D341Med (cell line): ENCODE data around the gene HEATR5B.
A peak's percentile ranks its signal among the peaks of the same experiment; 100 is the strongest.

Experiments
- DNase-seq: peaks from one replicate; pipeline ENCODE4 v3.0.0; 2012; ENCODE audit warnings: low spot score

The HEATR5B gene

GRCh38 chr2:37083873-37084794 is at the start of gene HEATR5B, which contains the start of gene GPATCH11:
Gene HEATR5B, minus strand, starts transcription at chr2:37084372. Its CDS starts 958 bp downstream, at chr2:37083414.
Gene GPATCH11, plus strand, starts transcription at chr2:37084518. Its CDS starts 3,864 bp downstream, at chr2:37088382.
- DNase-seq = peak; percentile 98

- DNase-seq = no peak
Measured at GRCh38 chr2:37132914-37133313, 48.7 kb upstream of the HEATR5B start.

DNA sequence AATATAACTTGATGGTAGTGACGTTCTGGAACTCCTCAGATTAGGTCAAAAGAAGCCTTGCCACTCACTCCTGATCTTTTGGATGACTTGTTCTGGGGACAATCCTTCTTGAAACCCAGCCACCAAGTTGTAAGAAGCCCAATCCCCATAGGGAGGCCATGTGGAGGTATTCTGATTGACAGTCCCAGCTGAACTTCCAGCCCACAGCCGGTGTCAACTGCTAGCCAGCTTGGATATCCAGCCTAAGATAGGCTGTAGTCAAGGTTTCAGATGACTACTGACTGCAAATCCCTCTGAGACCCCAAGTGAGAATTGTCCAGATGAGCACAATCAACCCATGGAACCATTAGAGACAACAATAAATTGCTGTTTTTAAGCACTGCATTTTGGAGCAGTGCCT is 41.2 kb upstream of the HEATR5B start:
- DNase-seq = no peak

DNA sequence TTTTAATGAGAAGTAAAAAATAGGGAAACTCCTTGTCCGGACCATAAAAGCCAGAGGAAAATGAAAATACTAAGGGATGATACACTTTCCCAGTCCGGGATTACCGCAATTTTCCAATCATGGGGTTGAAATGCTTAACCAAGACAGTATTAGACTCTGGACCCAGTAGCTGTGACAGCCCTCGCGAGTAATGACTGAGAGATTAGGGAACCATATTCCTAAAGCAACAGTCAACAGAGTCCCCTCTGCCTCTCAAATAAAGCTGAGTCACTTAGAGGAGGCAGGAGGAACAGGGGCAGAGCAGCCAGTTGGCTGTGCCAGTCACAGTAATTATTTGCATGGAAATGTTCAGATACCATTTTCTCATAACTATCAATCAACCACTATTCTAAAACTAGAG is 35.0 kb upstream of the HEATR5B start:
- no peak for DNase-seq

DNA sequence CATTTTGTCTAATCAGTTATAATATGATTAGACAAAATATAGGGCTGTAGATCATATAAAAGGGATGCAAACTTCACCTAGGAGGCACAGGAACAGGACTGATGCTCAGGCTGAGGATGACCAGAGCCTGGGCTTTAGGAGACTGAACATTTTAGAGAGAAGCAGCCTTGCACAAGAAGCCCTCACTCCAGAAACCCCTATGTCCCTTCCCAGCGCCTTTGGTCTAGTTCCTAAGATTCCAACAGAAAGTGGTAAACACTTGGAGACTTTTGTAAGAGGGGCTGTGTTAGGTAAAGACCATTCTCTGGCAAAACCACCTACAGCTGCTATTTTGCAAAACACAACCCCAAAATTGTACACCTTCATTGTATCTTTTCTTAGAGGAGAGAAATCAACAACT is 33.4 kb upstream of the HEATR5B start:
- DNase-seq = no peak

DNA sequence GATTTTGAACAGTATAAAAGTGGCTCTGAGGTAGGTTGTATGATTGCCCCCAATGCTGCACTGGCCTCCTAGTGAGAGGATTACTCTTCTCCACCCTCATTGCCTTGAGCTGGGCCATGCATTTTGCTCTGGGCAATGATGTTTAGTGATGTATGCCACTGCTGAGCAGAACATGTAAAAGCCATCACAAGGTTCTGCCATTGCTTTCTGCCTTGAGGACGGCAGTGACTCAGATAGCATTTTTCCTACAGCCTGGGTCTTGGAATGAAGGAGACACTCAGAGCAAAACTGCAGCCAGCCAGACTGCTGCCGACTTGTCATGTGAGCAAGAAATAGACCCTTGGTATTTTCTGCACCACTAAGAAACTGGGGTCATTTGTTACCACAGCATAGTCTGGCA is 27.8 kb upstream of the HEATR5B start:
- no peak for DNase-seq

DNA sequence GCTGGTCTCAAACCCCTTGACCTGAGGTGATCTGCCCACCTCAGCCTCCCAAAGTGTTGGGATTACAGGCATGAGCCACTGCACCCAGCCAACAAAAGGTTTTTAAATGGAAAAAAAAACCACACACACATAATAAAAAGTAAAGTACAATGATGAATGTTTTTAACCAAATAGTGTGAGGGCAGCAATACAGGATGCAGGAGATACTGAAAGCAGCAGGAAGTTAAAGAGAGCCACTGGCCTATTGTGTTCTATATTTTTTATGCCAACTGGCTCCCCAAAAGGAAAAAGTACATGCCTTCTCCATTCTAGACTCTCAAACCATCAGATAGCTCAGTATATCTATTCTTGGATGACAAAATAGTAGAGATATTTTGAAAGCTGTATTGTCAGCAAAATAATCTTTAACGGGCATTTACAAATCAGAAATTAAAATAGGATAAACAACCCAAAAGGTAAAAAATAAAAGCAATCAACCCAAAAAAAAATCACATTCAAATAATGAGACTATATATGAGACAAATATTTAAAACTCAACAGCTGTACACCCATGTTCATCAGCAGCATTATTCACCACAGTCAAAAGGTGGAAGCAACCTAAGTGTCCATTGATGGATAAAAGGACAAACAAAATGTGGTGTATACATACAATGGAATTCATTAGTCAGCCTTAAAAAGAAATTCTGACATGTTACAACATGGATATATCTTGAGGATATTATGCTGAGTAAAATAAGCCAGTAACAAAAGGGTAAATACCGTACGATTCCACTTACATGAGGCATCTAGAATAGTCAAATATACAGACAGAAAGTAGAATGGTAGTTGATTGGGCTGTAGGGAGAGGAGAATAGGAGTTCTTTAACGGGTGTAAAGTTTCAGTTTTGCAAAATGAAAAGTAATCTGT is 26.4 kb upstream of the HEATR5B start:
- DNase-seq = no peak

DNA sequence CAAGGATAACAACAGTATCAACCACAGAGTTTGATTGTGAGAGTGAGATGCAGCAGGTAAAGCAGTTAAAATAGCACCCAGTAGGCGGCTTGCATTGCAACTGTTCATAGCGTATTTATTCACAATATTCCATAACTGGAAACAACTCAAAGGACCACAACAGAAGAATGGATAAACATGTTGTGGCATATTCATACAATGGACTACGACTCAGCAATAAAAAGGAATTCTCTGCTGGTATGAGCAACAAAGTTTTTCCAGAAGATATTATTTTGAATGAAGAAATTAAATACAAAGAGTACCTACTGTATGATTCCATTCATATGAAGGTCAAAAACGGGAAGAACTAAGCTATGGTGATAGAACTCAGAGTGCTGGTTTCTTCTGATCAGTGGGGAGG is 25.4 kb upstream of the HEATR5B start:
- DNase-seq = no peak

DNA sequence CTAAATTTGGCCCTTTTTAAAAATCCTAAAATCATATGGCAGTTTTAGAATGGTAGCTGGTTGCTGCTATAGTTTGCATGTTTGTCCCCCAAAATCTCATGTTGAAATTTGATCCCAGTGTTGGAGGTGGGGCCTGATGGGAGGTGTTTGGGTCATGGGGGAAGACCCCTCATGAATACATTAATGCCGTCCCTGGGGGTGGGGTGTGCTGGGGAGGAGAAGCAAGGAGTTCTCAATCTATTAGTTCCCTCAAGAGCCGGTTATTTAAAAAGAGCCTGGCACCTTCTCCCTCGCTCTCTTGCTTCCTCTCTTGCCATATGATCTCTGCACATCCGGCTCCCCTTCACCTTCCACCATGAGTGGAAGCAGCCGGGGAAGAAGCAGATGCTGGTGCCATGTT is 21.0 kb upstream of the HEATR5B start:
- DNase-seq = no peak

- no peak for DNase-seq
Measured at GRCh38 chr2:37104178-37104577, 20.0 kb upstream of the HEATR5B start.

- no peak for DNase-seq
Measured at GRCh38 chr2:37102588-37102987, 18.4 kb upstream of the HEATR5B start.

- DNase-seq = no peak
Measured at GRCh38 chr2:37100054-37100453, 15.9 kb upstream of the HEATR5B start.

DNA sequence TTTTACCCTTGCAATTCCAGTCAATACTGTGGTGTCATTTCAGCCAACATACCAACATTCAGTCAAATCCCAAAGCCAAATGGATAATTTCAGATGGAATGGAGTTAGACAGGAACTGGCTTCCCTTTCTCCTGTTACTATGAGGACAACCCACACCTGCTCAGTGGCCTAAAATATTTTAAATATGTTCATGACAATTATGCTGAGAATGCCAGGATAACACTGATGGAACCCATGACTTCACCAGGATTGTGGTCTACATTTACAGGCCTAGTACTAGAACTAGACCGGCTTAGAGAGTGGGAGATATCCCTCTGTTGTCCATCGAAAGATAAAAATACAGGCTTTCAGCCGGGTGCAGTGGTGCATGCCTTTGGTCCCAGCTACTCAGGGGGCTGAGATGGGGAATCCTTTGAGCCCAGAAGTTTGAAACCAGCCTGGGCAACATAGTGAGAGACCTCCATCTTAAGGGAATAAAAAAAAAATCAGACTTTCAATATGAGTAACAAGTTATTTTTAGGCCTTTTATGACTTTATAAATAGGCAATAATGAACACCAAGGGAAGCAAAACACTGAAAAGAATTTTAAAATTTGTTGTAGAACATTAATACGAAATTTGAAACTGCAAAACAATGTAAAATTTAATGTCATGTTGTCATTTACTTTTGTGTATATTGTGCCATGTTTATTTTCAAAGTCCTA is 14.4 kb upstream of the HEATR5B start:
- DNase-seq = no peak

DNA sequence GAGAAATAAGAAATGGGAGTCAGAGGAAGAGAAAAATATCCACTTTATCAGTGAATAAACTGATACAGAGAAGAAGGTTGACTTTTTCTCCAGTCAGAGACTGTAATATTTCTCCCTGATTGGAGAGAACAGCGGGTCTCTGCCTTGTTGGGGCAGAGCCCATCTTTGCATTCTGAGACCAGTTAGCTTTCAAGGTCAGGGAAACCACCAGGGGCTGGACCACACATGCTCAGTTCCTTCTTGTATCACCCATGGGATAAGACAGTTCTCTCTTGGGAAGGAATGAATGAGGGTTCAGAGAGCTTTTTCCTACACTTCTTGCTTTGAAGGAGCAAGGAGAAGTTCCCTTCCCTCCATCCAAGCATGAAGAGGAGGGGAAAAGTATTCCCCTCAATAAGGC is 12.4 kb upstream of the HEATR5B start:
- DNase-seq = no peak

DNA sequence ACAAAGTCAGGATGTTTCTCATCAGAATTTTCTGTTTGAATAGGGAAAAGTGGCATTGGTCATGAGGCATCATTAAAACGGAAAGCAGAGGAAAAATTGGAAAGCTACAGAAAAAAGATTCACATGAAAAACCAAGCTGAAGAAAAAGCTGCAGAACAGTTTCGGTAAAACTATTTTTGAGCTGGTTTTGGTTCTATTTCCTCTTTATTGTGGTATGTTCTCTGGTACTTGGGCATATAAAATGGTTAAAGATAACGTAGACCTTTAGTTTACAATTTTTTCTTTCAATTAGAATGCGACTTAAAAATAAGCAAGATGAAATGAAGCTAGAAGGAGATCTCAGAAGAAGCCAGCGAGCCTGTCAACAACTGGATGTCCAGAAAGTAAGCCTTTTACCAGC is 7.7 kb upstream of the HEATR5B start:
- DNase-seq = no peak

- DNase-seq = no peak
Measured at GRCh38 chr2:37090019-37090477, 5.9 kb upstream of the HEATR5B start.

- DNase-seq = no peak
Measured at GRCh38 chr2:37085731-37086147, 1.6 kb upstream of the HEATR5B start.

DNA sequence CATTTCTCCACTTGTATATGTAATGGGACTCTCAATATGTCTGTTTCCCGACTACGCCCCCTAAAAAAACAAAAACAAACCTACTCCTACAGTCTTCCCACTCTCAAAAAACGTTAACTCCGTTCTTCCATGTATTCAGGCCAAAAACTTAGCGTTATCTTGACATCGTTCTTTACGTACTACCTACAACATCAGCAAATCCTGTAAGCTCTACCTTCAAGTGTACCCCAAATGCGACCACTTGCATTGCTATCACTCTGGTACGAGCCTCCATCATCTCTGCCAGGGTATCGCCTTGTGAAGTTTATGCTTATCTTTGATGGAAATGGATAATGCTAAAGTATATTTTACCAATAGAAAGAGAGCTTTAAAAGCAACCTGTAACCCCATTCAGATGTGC is 625 bp upstream of the HEATR5B start:
- DNase-seq = no peak

DNA sequence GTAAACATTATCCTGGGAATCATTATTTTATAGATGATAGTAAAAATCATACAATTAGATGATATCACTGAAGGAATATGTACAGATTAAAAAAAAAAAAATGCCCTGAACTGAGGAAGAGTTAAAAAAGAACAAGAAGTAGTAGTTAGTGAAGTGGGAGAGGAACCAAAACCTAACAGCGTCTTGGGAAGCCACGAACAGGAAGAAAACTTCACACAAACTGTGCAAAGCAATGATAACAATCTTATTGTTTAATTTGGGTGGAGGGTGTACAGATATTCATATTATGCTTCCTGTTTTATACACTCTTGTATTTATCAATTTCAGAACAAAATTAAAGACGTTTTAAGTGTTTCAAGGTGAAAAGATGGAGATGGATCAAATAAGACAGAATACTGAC is 3.5 kb downstream of the HEATR5B start:
- no peak for DNase-seq

DNA sequence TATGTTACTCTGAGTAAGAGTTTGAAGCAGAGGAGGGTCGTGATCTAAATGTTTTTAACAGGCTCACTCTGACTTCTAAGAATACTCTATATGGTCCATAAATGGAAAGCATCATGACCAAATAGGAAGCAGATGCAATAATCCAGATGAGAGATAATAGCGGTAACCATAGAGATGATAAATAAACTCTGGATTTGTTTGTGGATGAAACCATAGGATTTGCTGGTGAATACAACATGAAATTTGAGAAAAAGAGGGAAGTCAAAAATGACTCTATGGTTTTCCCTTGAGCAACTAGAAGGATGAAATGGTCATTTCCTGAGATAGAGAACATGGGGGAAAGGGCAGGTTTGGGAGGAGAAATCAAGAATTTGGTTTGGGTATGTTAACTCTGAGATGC is 3.9 kb downstream of the HEATR5B start:
- DNase-seq = no peak

- DNase-seq = no peak
Measured at GRCh38 chr2:37070931-37071330, 13.2 kb downstream of the HEATR5B start.

GRCh38 chr2:37068686-37069085 is 15.5 kb downstream of the HEATR5B start:
- no peak for DNase-seq
